Measurements from ENCODE around the gene BEAN1. TPM values are rescaled to one million over a fixed set of nuclear protein-coding genes. Genes with fewer than 3 reads are reported as not detected.

BEAN1 gene
- total RNA-seq, 1 experiment from 2014 or later = 0.37 TPM

GRCh38 chr16:66444049-66444481, 17.0 kb downstream of the BEAN1 start:
- Histone ChIP-seq H4K20me1 (ENCODE audit: insufficient read depth) (no peaks in the 10 kb centered on the region), H3K9me2 (ENCODE audit: insufficient read depth) (no peaks in the 10 kb centered on the region), H3K4me1 (replicated peaks; ENCODE audit: insufficient read depth) (peaks cover 13% of the 10 kb centered on the region; the same call in 1 of the 2 replicates), H3F3A (ENCODE audit: insufficient read depth, low read depth) (no peaks in the 10 kb centered on the region), H3K27ac (no peak overlapping the region), H3K9me3 (ENCODE audit: insufficient read depth, low read depth) (no peaks in the 10 kb centered on the region), H3K79me2 (ENCODE audit: low read depth) (no peaks in the 10 kb centered on the region), H3K36me3 (ENCODE audit: low read depth) (no peaks in the 10 kb centered on the region), H3K4me2 (no peak overlapping the region), H3K27me3 (ENCODE audit: insufficient read depth, low read depth) (no peaks in the 10 kb centered on the region), H3K4me3 (no peak overlapping the region), H2AFZ (no peak overlapping the region)
- intact Hi-C loops (cut with micrococcal nuclease; ENCODE audit: unreplicated experiment) = no loop called here
- no peak for DNase-seq
- POLR2A ChIA-PET (ENCODE audit: unreplicated experiment) = no interaction called here
- TF ChIP-seq EZH2 (IDR thresholded peaks at IDR 0.05; ENCODE audit: low read depth) (no peak), CTCF (conservative IDR thresholded peaks at IDR 0.05) (0 out of 2 replicates have a peak, but pooled peaks have one; percentile 23)
- BruUV-seq (replicated peaks) = no TSS peak
- CTCF ChIA-PET = interaction anchor here (0.9 kb wide), 1 partner anchor 32 kb away, joined by 6 read pairs; no protein-coding TSS in a partner anchor

GRCh38 chr16:66446737-66447136, 19.6 kb downstream of the BEAN1 start:
- no peaks in the 10 kb centered on the region for H3K27me3 ChIP-seq (ENCODE audit: insufficient read depth, low read depth)
- TF ChIP-seq CTCF (conservative IDR thresholded peaks at IDR 0.05) = no peak
- no peak for TF ChIP-seq EZH2 (IDR thresholded peaks at IDR 0.05; ENCODE audit: low read depth)
- H3F3A ChIP-seq (ENCODE audit: insufficient read depth, low read depth) = no peaks in the 10 kb centered on the region
- H3K4me2 ChIP-seq = no peak overlapping the region
- intact Hi-C loops (cut with micrococcal nuclease; ENCODE audit: unreplicated experiment) = no loop called here
- no peak overlapping the region for H2AFZ ChIP-seq
- H3K79me2 ChIP-seq (ENCODE audit: low read depth) = no peaks in the 10 kb centered on the region
- ChIA-PET CTCF (no interaction called here), POLR2A (ENCODE audit: unreplicated experiment) (no interaction called here)
- BruUV-seq (replicated peaks) = no TSS peak
- H3K36me3 ChIP-seq (ENCODE audit: low read depth) = no peaks in the 10 kb centered on the region
- H3K4me1 ChIP-seq (replicated peaks; ENCODE audit: insufficient read depth) = peaks cover 9% of the 10 kb centered on the region; the same call in 1 of the 2 replicates
- no peak overlapping the region for H3K27ac ChIP-seq
- DNase-seq = peak; percentile 21 to 73
- H4K20me1 ChIP-seq (ENCODE audit: insufficient read depth) = no peaks in the 10 kb centered on the region
- H3K9me3 ChIP-seq (ENCODE audit: insufficient read depth, low read depth) = no peaks in the 10 kb centered on the region
- H3K4me3 ChIP-seq = no peak overlapping the region
- H3K9me2 ChIP-seq (ENCODE audit: insufficient read depth) = no peaks in the 10 kb centered on the region

GRCh38 chr16:66447491-66447890, 20.4 kb downstream of the BEAN1 start:
- intact Hi-C loops (cut with micrococcal nuclease; ENCODE audit: unreplicated experiment) = no loop called here
- POLR2A ChIA-PET (ENCODE audit: unreplicated experiment) = no interaction called here
- Histone ChIP-seq H3F3A (ENCODE audit: insufficient read depth, low read depth) (no peaks in the 10 kb centered on the region), H3K4me2 (no peak overlapping the region), H3K4me3 (no peak overlapping the region), H3K79me2 (ENCODE audit: low read depth) (no peaks in the 10 kb centered on the region), H3K27ac (no peak overlapping the region), H3K27me3 (ENCODE audit: insufficient read depth, low read depth) (no peaks in the 10 kb centered on the region), H3K4me1 (replicated peaks; ENCODE audit: insufficient read depth) (peaks cover 5% of the 10 kb centered on the region; the same call in 1 of the 2 replicates), H2AFZ (no peak overlapping the region), H3K9me2 (ENCODE audit: insufficient read depth) (no peaks in the 10 kb centered on the region), H3K9me3 (ENCODE audit: insufficient read depth, low read depth) (no peaks in the 10 kb centered on the region), H4K20me1 (ENCODE audit: insufficient read depth) (no peaks in the 10 kb centered on the region), H3K36me3 (ENCODE audit: low read depth) (no peaks in the 10 kb centered on the region)
- CTCF ChIA-PET = no interaction called here
- no TSS peak for BruUV-seq (replicated peaks)
- no peak for DNase-seq
- TF ChIP-seq EZH2 (IDR thresholded peaks at IDR 0.05; ENCODE audit: low read depth) (no peak), CTCF (conservative IDR thresholded peaks at IDR 0.05) (no peak)

Data from PC-9 (cell line).